ENCODE data around the gene D2HGDH.
"Not testable (repeated sequence)": the region's sequence is repeated elsewhere in the genome, so short reads cannot be mapped to it uniquely, and the experiment has no call there.

The D2HGDH gene

GRCh38 chr2:241748468-241749256 lies 14.2 kb downstream of the D2HGDH start:
- DNase-seq (ENCODE audit: low read depth) = no peak

DNA sequence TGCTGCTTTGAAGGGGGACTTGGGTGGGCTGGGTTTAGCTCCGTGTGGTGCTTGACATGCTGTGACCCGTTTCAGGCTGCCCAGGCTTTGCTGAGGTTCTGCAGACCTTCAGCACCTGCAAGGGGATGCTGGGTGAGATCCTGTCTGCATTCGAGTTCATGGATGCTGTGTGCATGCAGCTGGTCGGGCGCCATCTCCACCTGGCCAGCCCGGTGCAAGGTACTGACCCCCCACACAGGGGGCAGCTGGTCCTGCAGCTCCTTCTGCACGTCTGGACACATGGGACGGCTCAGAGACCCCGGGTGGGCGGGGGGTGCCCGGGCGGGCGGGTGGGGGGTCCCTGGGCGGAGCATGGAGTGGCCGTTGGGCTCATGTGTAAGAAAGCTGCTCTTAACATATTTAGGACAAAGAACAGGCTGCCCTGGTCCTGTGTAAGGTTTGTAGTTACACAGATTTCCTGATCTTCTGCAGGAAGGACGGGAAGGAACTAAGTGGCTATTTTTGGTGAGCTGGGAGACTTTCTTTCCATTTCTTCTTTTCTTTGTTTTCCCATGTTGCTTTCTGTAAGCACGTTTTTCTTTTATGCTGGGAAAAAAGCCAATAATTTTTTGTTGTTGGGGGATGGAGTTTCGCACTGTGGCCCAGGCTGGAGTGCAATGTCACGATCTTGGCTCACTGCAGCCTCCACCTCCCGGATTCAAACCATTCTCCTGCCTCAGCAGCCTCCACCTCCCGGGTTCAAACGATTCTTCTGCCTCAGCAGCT lies 15.8 kb downstream of the D2HGDH start:
- DNase-seq (ENCODE audit: low read depth) = no peak

GRCh38 chr2:241751152-241751551 lies 16.7 kb downstream of the D2HGDH start:
- DNase-seq (ENCODE audit: low read depth) = no peak

GRCh38 chr2:241751776-241752175 lies 17.3 kb downstream of the D2HGDH start:
- DNase-seq (ENCODE audit: low read depth) = no peak

- DNase-seq (ENCODE audit: low read depth) = no peak
These were observed 17.8 kb downstream of the D2HGDH start for GRCh38 chr2:241752253-241752652.

DNA sequence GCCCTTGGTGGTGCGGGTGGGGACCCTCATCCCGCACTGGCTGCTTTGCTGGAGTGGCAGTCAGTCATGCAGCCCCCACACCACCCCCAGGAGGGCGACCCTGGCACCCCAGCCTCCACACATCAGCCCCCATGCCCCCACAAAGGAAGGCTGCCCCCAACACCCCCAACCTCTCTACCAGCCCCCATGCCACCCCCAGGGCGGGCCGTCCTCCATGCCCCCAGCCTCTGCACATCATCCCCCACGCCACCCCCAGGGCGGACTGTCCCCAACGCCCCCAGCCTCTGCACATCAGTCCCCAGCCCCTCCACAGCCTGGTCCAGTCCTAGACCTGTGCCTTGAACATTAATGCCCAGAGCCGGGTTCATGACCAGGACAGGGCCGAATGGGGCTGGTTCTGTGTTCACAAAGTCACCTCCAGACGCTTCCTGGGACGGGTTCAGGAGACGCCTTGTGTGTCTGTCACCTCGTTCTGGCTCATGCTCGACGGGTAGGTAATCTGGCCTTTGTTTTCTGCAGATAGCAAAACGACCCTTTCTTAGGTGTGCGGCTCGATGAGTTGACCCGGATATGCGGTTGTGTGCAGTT lies 18.4 kb downstream of the D2HGDH start:
- no peak for DNase-seq (ENCODE audit: low read depth)

DNA sequence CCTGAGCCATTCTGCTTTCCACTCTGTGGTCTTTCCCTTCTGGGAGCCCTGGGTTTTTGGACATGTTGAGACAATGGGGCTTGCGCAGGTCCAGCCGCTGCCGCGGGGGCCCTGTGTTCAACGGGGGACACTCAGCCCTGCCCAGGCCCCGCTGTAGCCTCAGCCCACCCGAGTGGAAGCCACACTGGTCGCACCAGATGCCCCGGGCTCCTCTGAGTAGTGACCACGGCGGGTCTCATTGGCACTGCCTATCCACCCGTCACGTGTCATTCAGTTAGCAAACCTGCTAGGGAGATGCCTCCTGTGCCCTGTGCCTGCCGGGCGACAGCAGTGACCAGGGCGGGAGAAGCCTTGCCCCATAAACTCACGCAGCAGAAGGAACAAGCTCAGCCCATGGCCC lies 19.1 kb downstream of the D2HGDH start:
- no peak for DNase-seq (ENCODE audit: low read depth)

GRCh38 chr2:241754042-241754441 lies 19.6 kb downstream of the D2HGDH start:
- DNase-seq (ENCODE audit: low read depth) = no peak

- no peak for DNase-seq (ENCODE audit: low read depth)
These were observed 20.7 kb downstream of the D2HGDH start for GRCh38 chr2:241755166-241755565.

GRCh38 chr2:241755777-241756176 lies 21.3 kb downstream of the D2HGDH start:
- DNase-seq (ENCODE audit: low read depth) = no peak

- DNase-seq (ENCODE audit: low read depth) = no peak
These were observed 24.8 kb downstream of the D2HGDH start for GRCh38 chr2:241759067-241759807.

GRCh38 chr2:241759893-241760292 lies 25.5 kb downstream of the D2HGDH start:
- DNase-seq (ENCODE audit: low read depth) = not testable (repeated sequence)

DNA sequence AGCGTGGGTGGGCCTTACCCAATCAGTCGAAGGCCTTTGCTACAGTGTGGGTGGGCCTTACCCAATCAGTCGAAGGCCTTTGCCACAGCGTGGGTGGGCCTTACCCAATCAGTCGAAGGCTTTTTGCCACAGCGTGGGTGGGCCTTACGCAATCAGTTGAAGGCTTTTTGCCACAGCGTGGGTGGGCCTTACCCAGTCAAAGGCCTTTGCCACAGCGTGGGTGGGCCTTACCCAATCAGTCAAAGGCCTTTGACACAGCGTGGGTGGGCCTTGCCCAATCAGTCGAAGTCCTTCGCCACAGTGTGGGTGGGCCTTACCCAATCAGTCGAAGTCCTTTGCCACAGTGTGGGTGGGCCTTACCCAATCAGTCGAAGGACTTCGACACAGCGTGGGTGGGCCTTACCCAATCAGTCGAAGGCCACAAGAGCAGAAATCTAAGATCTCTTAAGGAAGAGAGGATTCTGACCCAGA lies 25.9 kb downstream of the D2HGDH start:
- DNase-seq (ENCODE audit: low read depth) = no peak

DNA sequence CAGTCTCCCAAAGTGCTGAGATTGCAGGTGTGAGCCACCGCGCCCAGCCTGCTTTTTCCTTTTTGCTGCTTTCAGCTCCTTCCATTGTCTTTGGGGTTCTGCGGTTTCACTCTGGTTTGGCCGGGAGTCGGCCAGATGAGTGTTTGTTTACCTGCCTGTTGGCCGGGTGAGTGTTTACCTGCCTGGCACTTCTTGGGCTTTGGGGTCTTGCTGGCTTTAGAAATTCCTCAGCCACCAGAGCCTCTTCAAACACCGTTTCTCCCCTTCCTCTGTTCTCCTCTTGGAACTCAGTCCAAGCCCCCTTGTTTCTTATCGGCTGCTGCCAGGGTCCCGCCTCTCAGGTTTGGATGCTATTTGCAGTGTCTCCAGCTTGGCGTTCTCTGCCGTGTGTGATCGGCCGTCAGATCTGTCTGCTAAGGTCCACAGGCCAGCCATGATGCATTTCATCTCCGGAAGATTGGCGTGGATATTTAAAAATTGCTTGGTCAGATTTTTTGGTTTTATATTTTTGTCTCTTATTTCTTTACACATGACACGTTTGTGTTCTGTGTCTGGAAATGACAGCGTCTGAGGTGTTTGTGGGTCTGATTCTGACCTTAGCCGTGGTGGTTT lies 28.0 kb downstream of the D2HGDH start:
- DNase-seq (ENCODE audit: low read depth) = no peak

DNA sequence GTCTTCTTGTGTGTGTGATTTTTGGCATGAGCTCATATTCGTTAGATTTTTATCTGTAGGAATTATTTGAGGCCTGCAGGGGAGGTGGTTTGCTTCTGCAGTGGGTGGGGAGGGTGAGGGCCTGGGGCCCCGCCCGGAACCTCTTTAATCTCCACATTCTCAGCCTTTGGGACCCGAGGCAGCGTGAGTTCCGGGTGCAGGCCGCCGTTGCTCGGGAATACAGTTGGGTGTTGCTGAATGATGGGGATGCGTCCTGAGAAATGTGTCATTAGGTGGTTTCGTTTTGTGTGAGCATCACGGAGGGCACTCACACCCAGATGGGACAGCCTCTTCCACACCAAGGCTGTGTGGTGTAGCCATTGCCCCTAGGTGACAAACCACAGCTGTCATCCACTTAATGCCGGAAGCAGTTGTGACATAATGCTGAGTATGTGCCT lies 28.5 kb downstream of the D2HGDH start:
- DNase-seq (ENCODE audit: low read depth) = no peak

DNA sequence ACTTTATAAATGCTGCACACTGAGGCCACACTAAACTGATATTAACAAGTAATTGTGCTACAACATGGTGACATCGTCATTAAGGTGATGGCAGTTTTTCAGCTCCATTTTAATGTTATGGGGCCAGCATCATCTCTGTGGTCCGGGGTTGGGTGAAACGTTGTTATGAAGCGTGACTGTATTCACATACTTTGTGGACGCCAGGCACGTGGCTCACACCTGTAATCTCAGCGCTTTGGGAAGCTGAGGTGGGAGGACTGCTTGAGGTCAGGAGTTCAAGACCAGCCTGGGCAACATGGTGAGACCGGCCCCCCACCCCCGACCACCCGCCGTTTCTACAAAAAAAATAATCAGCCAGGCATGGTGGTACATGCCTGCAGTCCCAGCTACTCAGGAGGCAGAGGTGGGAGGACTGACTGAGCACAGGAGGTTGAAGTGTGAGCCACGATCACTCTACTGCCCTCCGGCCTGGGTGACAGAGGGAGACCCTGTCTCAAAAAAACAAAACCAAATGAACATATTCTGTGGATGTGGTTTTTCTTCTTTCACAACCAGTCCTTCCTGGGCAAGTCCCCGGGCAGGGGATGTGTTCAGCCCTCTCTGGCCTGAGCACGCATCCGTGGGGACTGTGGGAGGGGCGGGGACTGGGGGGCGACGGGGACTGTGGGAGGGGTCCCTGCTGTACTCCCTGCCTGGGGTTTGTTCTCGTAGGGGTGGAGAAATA lies 29.3 kb downstream of the D2HGDH start:
- DNase-seq (ENCODE audit: low read depth) = no peak

GRCh38 chr2:241764275-241765241 lies 30.1 kb downstream of the D2HGDH start:
- no peak for DNase-seq (ENCODE audit: low read depth)

DNA sequence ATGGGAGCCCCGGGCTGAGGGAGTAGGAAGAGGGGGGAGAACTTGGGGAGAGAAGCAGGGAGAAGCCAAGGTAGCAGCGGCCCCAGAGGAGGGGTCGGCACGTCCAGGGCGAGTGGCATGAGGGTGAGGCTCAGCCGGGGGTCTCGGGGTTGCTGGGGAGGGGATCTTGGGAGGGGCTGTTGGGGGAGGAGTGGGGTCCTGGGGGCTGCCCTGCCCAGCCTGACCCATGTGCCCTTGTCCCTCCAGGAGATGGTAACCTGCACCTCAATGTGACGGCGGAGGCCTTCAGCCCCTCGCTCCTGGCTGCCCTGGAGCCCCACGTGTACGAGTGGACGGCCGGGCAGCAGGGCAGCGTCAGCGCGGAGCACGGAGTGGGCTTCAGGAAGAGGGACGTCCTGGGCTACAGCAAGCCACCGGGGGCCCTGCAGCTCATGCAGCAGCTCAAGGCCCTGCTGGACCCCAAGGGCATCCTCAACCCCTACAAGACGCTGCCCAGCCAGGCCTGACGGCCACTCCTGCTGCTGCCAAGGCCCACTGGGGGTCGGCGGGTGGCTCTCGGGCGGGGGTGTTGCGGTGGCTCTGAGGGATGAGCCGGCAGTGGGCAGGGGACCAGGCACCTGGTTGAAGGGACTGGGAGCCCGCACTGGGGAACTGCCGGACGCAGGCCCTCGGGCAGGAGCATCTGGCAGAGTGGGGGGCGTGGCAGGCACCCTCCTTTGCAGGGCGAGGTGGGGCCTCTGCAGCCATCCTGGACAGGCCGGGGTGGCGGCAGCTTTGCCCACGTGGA lies 33.2 kb downstream of the D2HGDH start:
- no peak for DNase-seq (ENCODE audit: low read depth)

GRCh38 chr2:241768251-241768711 lies 33.9 kb downstream of the D2HGDH start:
- no peak for DNase-seq (ENCODE audit: low read depth)
